RPMI7951 (cell line): ENCODE data around the gene LRR1. TPM values are rescaled to one million over a fixed set of nuclear protein-coding genes. Genes with fewer than 3 reads are reported as not detected.
"Not testable (repeated sequence)": the region's sequence is repeated elsewhere in the genome, so short reads cannot be mapped to it uniquely, and the experiment has no call there.

Source experiments
- DNase-seq: peaks from one replicate; pipeline ENCODE4 v3.0.0-alpha.2; 2012; ENCODE audit warnings: low read depth
- total RNA-seq: library from RNA; depleted of rRNA; stranded (reverse); fragments of >200 nt; shearing (Covaris generic); gene quantifications from 2 replicates; pipeline ENCODE4 v1.2.3, GENCODE V29; 2014

The LRR1 gene
- total RNA-seq, 1 experiment from 2014 or later: 47.7 TPM

DNA sequence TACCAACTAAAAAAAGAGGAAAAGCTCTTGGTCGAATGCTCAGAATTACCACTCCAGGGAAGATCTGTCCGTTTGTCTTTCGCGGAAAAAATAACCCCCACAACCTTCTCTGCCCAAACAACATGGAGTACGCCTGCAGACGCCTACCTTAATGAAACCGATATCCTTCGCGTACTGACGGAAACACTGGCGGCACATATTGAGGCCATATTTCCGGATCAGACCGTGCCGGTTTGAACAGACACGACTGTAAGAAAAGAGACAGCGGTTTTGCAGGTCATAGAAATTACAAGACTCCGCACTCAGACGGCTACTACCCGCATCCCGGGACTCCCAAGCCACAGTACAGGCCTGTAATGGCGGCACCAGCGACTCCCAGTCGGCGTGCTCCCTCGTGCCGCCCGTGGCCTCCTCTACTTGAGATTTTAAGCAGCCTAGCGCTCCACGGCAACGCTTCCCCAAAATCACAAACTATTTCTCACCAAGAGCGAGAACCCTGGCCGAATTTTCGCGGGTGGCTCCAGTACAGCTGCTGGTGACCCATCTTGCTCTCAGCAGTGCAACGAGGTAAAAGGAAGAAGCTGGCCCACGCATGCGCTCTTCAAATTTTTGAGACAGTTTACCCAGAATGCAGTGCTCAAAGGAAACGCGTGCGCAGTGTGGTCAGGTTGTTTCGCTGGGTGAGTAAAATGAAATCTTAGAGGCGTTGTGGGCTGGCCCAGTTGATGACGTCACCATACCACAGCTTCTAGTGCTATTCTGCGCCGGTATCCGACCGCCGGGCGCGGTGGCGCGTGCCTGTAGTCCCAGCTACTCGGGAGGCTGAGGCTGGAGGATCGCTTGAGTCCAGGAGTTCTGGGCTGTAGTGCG lies 12.7 kb upstream of the LRR1 start, which contains the start of gene RPS29:
Gene RPS29, minus strand, starts transcription at position 578 of the 870 bp plus-strand sequence. Its CDS starts 34 bp downstream, at position 544.
- DNase-seq: peak; percentile 98

DNA sequence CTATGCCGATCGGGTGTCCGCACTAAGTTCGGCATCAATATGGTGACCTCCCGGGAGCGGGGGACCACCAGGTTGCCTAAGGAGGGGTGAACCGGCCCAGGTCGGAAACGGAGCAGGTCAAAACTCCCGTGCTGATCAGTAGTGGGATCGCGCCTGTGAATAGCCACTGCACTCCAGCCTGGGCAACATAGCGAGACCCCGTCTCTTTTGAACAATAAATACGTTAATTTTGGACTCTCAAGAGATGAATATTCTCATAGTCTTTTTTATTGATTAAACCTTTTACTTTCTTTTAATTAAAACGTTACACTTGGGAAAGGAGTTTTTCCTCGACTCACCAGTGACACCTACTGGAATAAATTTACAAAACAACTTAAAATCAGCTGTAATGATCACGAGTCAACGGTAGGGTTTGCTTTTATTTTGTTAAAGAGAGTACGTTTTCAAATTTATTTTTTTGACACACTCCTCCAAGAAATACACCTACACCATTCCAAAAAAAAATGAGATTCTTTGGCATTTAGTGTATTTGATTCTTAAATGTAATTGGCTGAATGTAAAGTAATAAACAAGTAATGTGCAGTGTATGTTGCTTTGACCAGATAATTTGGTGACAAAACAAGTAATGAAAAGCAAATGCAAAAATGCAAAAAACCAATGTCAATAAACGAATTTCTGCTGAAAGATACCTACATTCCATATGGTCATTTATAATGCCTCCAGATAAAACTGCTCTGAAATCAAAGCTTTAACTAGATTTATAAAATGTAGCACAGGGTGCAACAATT lies 11.9 kb upstream of the LRR1 start:
- peak; percentile 67 for DNase-seq

DNA sequence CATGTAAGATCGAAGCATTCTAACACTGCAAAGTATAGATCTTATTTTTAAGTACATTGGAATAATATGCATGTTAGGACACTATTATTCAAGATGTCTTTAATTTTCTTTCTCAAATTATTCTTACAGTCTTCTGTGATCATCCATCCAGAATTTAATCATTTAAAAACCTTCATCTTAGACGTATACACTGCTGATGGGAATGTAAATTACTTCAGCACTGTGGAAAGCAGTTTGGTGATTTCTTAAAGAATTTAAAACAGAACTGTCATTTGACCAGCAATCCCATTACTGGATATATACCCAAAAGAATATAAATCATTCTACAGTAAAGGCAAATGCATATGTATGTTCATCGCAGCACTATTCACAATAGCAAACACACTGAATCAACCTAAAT lies 9.4 kb upstream of the LRR1 start:
- no peak for DNase-seq

DNA sequence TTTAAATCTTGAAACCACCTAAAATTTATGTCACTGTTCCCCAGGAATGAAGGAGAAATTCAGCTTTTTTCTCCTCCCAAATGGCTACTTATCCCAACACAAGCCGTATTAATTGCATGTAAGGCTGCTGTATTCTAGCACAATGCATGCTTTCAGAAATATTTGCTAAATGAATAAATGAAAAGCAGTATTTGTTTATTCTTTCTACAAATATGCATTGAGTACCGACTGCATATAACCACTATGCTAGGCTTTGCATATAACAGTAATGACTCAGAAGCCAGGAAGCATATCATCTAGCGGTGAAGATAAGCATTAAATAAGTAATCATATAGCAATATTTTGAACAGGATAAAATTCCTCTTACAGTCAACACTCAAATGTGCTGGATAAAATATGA lies 5.7 kb upstream of the LRR1 start:
- peak; percentile 18 for DNase-seq

DNA sequence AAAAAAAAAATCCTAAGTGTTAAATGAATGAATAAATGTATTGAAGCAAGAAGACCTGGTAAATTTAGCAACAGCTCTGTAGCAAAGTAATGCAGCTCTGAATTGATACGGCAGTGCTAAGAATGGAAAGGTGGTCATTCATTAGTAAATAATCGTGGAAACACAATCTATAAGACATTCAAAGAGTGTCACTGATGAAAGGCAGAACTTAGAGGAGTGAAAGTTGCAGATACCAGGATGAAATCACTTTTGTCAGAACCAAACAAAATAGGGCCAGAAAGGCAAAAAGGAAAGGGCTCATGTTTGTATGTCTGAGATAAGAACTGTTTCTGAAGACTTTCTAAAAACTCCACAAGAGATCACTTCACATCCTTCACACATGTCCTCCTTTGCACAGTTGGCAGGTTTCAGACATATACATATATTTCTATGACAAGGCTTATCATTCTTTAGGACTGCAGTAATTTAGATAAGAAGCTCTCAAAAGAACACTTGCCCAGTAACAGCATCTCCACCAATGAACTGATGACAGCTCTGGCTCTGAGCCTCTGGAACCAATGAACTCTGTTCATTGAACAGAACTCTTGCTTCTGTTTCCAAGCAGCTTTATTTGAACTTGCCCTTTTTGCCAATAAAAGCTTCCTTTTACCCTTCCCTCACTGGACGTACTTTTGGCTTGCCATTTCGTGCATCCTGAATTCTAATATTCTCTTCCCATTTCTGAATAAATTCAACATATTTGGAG lies 4.2 kb upstream of the LRR1 start:
- DNase-seq: peak; percentile 28

DNA sequence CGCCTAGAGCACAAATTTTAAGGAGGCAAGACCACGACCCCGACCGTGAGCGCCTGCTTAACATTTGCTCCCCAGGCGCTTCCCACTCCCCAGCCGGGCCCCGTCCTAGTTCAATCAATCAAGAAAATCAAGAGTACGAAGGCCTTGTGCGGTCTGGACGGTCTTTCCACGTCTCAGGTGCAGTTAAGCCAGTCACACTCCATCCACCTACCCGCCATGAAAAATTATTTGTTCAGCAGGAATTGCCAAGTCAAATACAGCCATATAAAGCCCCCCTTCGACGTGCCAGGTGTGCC lies 603 bp upstream of the LRR1 start:
- DNase-seq: no peak

DNA sequence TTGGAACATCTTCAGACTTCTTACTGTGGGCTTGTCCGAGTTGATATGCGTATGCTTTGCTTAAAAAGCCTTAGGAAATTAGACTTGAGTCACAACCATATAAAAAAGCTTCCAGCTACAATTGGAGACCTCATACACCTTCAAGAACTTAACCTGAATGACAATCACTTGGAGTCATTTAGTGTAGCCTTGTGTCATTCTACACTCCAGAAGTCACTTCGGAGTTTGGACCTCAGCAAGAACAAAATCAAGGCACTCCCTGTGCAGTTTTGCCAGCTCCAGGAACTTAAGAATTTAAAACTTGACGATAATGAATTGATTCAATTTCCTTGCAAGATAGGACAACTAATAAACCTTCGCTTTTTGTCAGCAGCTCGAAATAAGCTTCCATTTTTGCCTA lies 8.8 kb downstream of the LRR1 start:
- DNase-seq: no peak

DNA sequence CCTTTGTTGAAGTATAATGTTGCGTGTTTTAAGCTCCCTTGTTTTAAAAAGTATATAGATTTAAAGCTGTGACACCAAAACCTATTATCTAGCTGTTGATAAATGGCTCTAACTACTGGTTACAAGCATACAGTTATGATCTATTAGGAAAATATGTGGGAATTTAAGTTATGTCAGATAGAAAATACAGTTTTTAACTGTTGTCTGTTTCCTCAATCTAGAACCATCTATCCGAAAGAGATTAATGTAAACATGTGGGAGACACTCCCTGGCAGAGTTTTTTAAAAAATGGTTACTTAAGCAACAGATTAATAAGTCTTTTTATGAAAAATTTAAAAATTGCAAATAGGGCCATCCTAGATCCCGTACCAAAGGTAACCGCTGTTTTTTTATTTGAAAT lies 13.5 kb downstream of the LRR1 start:
- no peak for DNase-seq

DNA sequence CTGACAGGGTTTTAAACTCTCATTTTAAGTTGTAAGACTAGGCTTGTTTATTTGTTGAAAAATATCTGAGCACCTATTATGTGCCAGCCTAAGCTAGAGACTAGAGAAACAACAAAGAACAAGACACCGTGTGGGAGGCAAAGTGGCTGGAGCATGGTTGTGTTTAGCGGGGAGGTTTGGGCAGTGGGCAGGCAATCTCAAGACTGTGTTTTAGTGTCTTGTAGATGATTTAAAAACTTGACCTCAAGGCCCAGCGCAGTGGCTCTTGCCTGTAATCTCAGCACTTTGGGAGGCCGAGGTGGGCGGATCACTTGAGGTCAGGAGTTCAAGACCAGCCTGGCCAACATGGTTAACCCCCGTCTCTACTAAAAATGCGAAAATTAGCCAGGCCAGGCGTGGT lies 13.9 kb downstream of the LRR1 start:
- no peak for DNase-seq

DNA sequence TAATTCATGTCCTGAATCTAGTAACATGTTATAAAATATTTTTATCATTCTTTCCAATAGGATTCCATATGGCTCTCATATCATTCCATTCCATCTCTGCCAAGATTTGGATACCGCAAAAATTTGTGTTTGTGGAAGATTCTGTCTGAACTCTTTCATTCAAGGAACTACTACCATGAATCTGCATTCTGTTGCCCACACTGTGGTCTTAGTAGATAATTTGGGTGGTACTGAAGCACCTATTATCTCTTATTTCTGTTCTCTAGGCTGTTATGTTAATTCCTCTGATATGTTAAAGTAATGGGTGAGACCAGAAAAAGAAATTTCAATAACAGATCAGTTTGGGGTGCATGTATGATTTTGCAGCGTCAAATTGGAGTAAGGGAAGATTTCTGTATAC lies 15.5 kb downstream of the LRR1 start:
- no peak for DNase-seq

DNA sequence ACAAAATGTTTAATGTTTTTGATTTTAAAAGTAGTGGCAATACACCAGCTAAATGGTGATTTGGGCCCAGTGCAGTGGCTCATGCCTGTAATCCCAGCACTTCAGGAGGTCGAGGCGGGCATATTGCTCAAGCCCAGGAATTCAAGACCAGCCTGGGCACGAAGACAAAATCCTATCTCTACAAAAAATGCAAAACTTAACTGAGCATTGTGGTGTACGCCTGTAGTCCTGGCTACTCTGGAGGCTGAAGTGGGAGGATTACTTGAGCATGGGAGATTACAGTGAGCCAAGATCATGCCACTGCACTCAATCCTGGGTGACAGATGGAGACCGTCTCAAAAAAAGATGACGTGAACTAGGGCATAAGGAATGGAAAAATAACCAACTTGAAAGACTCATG lies 17.0 kb downstream of the LRR1 start:
- DNase-seq: no peak

DNA sequence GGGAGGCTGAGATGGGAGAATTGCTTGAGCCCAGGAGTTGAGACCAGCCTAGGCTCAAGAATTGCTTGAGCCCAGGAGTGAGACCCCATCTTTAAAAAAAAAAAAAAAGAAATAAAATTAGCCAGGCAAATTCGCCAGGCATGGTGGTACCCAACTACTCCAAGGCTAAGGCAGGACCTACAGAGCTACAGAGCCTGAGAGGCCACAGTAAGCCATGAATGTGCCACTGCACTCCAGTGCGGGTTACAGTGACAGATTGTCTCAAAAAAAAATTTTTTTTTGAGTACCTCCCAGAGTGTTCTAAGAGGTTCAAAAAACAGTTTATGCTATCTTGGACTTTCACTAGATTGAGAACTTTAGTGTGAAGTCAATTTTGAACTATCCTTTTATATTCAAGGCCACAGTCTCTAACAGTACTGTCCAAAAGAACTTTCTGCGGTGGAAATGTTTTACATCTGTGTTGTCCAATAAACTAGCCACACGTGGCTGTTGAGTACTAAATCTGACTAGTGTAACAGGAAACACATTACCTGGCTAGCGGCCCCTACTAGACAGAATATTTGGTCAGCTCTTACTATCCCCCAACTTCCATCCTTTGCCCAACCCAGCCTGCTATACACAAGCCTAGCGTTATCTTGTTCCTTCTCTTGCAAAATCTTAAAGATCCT lies 19.2 kb downstream of the LRR1 start:
- DNase-seq: no peak

DNA sequence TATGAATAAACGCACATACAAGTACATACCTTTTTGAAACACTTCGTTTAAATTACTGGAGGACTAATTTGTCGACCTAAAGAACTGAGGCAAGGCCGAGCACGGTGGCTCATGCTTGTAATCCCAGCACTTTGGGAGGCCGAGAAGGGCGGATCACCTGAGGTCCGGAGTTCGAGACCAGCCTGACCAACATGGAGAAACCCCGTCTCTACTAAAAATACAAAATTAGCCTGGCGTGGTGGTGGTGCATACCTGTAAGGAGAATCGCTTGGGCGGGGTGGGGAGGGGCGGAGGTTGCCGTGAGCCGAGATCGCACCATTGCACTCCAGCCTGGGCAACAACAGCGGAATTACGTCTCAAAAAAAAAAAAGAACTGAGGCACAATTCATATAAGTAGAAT lies 20.5 kb downstream of the LRR1 start:
- not testable (repeated sequence) for DNase-seq

DNA sequence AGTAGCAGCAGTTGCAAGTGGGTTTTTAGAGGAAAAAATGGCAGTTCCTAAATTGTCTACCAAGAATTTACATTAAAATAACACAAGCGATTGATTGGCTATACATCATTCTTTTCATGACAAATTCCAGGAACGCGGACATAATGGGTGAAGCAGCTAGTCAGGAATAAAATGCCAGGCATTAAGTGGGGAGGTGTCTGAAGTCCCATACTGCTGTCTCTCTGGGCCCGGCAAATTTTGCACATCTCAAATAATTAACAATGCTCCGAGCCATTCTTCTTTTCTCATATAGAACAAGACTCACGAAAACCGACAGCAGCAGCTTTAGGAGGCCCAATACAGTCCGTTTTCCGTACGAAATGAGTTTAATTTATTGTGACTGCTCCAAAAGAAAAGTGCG lies 21.0 kb downstream of the LRR1 start:
- DNase-seq: no peak

DNA sequence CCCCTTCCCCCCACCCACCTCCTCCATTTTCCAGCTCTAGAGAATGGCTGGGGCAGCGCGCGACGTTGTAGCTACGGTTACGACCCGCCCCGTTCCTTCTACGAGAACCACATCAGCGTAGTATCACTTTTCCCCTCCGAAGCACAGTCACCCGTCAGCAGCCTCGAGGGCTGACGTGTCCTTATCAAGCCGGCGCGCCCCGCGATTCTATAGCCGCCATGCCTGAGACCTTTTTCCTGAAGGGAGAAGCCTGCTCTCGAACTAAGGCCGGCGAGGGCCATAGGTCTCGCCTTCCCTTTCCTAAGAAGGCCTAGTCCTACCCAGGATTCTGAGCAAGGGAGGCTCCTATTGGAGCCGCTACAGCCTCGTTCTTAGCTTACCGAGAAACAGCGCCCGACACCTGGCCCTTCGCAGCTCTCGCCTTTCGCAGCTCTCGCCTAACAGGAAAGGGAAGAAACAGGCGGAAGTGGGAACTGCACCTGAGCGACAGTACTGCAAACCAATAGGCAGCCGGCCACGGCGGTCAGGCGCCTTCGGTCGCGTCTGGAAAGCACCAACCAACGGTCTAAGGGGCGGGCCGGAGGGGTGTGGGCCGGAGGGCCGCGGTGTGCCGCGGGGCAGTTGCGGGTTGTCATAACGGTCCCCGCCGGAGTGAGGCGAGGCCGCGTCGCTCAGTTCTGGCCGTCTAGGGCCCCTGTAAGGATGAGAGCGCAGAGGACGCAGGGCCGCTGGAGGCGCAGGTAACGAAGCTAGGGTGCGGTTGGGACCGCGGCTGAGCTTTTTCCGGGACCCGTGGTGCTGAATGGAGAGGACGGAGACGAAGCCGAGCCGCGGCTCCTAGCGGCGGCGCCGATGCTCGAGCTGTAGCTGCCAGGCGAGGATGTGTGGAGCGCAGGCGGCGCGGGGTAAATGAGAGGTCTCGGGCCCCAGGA lies 21.7 kb downstream of the LRR1 start, which contains the start of the genes MGAT2 and RPL36AL:
Gene MGAT2, plus strand, starts transcription at position 618 of the 932 bp plus-strand sequence. CDS start 470 bp downstream, outside the sequence.
Gene RPL36AL, minus strand, starts transcription at position 445 of the 932 bp plus-strand sequence. CDS start 1,522 bp downstream, outside the sequence.
- peak; percentile 98 for DNase-seq

DNA sequence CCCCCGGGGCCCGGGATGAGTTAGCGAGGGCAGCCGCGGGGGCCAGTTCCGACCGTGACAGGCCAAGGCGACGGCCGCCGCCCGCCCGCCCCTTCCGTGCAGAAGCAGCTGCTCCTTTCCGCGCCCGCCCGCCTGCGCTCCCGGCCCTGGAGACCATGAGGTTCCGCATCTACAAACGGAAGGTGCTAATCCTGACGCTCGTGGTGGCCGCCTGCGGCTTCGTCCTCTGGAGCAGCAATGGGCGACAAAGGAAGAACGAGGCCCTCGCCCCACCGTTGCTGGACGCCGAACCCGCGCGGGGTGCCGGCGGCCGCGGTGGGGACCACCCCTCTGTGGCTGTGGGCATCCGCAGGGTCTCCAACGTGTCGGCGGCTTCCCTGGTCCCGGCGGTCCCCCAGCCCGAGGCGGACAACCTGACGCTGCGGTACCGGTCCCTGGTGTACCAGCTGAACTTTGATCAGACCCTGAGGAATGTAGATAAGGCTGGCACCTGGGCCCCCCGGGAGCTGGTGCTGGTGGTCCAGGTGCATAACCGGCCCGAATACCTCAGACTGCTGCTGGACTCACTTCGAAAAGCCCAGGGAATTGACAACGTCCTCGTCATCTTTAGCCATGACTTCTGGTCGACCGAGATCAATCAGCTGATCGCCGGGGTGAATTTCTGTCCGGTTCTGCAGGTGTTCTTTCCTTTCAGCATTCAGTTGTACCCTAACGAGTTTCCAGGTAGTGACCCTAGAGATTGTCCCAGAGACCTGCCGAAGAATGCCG lies 22.6 kb downstream of the LRR1 start:
- peak; percentile 69 for DNase-seq

DNA sequence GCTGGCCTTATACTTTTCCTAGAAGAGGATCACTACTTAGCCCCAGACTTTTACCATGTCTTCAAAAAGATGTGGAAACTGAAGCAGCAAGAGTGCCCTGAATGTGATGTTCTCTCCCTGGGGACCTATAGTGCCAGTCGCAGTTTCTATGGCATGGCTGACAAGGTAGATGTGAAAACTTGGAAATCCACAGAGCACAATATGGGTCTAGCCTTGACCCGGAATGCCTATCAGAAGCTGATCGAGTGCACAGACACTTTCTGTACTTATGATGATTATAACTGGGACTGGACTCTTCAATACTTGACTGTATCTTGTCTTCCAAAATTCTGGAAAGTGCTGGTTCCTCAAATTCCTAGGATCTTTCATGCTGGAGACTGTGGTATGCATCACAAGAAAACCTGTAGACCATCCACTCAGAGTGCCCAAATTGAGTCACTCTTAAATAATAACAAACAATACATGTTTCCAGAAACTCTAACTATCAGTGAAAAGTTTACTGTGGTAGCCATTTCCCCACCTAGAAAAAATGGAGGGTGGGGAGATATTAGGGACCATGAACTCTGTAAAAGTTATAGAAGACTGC lies 23.4 kb downstream of the LRR1 start:
- no peak for DNase-seq

DNA sequence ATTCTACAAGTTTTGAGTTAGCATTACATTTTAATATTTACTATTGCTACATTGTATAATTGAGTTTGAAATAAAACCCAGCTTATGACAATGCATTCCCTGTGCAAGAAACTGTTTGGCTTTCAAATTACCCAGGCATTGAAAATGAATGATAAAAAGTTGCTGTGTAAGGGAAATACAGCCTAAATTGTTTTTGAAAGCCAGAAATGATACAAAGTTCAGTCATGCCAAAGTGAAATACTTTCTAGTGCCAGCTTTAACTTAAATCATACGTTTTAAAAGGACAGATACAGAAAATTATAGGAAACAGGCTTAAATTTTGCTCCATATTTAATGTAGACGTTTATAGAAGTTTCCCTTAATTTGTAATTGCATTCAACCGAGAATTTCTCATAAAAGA lies 24.6 kb downstream of the LRR1 start:
- no peak for DNase-seq
